Lower lobe of right lung (tissue), 2 donors: ENCODE data around the gene HELQ. TPM values are rescaled to one million over a fixed set of nuclear protein-coding genes. Genes with fewer than 3 reads are reported as not detected.

Experiments
- ATAC-seq, 2 donors: fragments of 200-7000 bp; cut with Tn5 transposase; one replicate each; pipeline ENCODE4 v1.9.1; 2020 to 2022; ENCODE audit warnings: mild to moderate bottlenecking in 2 of 2, moderate library complexity in 2 of 2
- DNase-seq: peaks from one replicate; pipeline ENCODE4 v3.0.0-alpha.2; 2020
- H3K27ac ChIP-seq: fragments of 200-600 bp; one replicate; pipeline ENCODE4 v1.8.0; 2022
- H3K27me3 ChIP-seq: fragments of 200-600 bp; one replicate; pipeline ENCODE4 v1.8.0; 2022; ENCODE audit warnings: low read depth
- H3K36me3 ChIP-seq: fragments of 200-600 bp; one replicate; pipeline ENCODE4 v1.8.0; 2022; ENCODE audit warnings: mild to moderate bottlenecking
- H3K4me1 ChIP-seq: fragments of 200-600 bp; one replicate; pipeline ENCODE4 v1.8.0; 2022
- H3K4me3 ChIP-seq: fragments of 200-600 bp; one replicate; pipeline ENCODE4 v1.8.0; 2022; ENCODE audit warnings: mild to moderate bottlenecking
- H3K9me3 ChIP-seq: fragments of 200-600 bp; one replicate; pipeline ENCODE4 v1.8.0; 2022
- intact Hi-C: fragments of 100-400 bp; cut with DNase I; formaldehyde crosslinking; loops from one replicate; pipeline ENCODE4 v1.11.0; 2022
- total RNA-seq: library from RNA; stranded (reverse); fragmentation: NEBNext Ultra II Directional; extraction: Animal tissue kit (Norgen Biotek cat#: 25700); gene quantifications from one replicate; pipeline ENCODE4 v1.2.1, GENCODE V29; 2021
- TF ChIP-seq, protein P1 (sequence below): fragments of 200-600 bp; IDR thresholded peaks from one replicate; pipeline ENCODE4 v1.8.0; 2022; ENCODE audit warnings: antibody characterized with exemption, mild to moderate bottlenecking
- donor health status: DM: no; HTN: yes; CAD: no; lungs with severe emphysema.

Gene HELQ
- total RNA-seq, 1 donor from 2014 or later = 18.8 TPM

DNA sequence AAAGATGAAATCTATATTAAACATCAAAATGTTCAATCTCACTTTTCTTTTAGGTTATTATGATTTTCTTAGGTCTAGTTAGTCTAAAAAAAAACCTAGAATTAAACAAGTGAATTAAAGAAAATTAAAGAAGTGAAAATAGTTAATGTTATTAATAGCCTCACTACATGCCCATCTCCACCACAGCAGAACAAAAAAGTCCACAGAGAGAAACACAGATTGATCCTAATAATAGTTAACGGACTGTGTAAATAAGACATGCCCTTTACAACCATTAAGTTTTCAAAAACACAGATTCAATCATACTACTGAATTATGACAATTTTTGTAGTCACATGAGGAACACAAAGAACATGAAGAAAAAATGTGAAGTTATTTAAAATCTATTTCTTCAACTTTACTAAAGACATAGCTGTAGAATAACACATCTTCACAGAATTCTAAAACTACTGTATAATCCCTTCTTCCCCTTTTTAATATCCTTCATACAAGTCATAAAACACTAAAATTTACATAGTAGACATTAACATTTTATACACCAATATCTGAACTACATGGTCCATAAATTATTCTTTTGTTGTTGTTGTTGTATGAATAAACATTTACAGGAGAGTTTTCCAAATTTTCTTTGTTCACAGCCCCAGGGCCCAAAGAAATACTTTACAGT is 15.3 kb downstream of the HELQ start:
- DNase-seq (no peak), ATAC-seq (no peak)
- Histone ChIP-seq H3K4me1 (no peaks in the 10 kb centered on the region), H3K4me3 (no peak overlapping the region), H3K9me3 (no peaks in the 10 kb centered on the region), H3K27me3 (no peaks in the 10 kb centered on the region), H3K27ac (no peak overlapping the region), H3K36me3 (peaks cover 69% of the 10 kb centered on the region)
- intact Hi-C loops = no loop called here
- TF ChIP-seq, protein P1, sequence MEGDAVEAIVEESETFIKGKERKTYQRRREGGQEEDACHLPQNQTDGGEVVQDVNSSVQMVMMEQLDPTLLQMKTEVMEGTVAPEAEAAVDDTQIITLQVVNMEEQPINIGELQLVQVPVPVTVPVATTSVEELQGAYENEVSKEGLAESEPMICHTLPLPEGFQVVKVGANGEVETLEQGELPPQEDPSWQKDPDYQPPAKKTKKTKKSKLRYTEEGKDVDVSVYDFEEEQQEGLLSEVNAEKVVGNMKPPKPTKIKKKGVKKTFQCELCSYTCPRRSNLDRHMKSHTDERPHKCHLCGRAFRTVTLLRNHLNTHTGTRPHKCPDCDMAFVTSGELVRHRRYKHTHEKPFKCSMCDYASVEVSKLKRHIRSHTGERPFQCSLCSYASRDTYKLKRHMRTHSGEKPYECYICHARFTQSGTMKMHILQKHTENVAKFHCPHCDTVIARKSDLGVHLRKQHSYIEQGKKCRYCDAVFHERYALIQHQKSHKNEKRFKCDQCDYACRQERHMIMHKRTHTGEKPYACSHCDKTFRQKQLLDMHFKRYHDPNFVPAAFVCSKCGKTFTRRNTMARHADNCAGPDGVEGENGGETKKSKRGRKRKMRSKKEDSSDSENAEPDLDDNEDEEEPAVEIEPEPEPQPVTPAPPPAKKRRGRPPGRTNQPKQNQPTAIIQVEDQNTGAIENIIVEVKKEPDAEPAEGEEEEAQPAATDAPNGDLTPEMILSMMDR = no peak

DNA sequence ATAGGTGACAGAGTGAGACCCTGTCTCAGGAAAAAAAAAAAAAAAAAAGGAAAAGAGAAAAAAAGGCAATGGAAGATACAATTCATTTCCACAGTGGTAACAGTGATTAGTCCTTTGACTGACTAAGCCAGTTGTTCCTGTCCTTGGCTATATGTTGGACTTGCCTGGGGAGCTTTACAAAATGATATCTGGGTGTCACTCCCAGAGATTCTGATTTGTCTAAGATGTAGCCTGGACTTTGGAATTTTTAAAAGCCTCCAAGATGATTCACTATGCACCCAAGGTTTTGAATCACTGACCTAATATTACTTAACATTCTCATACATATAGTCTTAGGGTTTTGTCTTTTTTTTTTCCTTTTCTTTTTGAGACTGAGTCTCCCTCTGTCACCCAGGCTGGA is 16.9 kb downstream of the HELQ start:
- peaks cover 53% of the 10 kb centered on the region for H3K36me3 ChIP-seq
- intact Hi-C loops = no loop called here
- no peak for ATAC-seq
- H3K4me3 ChIP-seq = no peak overlapping the region
- DNase-seq = no peak
- no peaks in the 10 kb centered on the region for H3K9me3 ChIP-seq
- H3K27ac ChIP-seq = no peak overlapping the region
- no peaks in the 10 kb centered on the region for H3K27me3 ChIP-seq
- no peaks in the 10 kb centered on the region for H3K4me1 ChIP-seq
- TF ChIP-seq, protein P1 = no peak

DNA sequence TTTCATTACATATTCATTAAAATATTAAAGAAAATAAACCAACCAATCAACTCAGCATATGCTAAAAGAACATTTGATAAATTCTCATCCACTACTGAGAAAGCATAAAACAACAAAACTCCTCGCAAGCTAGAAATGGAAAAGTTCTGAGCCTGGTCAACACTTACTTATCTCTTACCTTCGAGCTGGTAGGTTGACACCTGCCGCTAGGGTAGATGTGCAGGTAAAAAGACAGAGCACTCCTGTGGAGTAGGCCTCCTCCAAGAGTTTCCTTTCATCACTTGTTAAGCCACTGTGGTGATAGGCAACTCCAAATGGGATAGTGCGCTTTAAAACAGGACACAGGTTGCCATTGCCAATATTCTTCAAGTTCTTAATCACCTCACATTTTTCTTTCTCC is 18.9 kb downstream of the HELQ start:
- TF ChIP-seq, protein P1 = no peak
- intact Hi-C loops = no loop called here

DNA sequence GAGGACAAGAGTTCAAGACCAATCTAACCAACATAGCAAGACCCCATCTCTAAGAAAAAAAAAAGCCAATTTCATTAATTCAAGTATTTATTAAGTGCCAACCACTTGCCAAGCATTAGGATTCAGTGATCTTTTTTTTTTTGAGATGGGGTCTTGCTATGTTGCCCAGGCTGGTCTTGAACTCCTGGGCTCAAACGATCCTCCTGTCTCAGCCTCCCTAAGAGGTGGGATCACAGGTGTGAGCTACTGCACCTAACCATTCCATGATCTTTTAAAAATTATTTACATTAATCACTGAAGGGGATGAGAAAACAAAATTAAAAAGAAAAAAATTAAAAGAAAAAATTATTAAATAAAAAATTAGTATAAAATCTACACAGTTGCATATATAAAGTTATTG is 24.4 kb downstream of the HELQ start:
- no peaks in the 10 kb centered on the region for H3K9me3 ChIP-seq
- H3K36me3 ChIP-seq = peaks cover 56% of the 10 kb centered on the region
- H3K27me3 ChIP-seq = no peaks in the 10 kb centered on the region
- intact Hi-C loops = no loop called here
- TF ChIP-seq, protein P1 = no peak
- H3K4me3 ChIP-seq = no peak overlapping the region
- ATAC-seq (no peak), DNase-seq (no peak)
- H3K4me1 ChIP-seq = no peaks in the 10 kb centered on the region
- no peak overlapping the region for H3K27ac ChIP-seq

More for the DNA sequence above, 18.9 kb downstream of the HELQ start:
- H3K4me3 ChIP-seq = no peak overlapping the region
- H3K9me3 ChIP-seq = no peaks in the 10 kb centered on the region
- peaks cover 54% of the 10 kb centered on the region for H3K36me3 ChIP-seq
- DNase-seq (no peak), ATAC-seq (no peak)
- no peaks in the 10 kb centered on the region for H3K4me1 ChIP-seq
- H3K27me3 ChIP-seq = no peaks in the 10 kb centered on the region
- H3K27ac ChIP-seq = no peak overlapping the region

DNA sequence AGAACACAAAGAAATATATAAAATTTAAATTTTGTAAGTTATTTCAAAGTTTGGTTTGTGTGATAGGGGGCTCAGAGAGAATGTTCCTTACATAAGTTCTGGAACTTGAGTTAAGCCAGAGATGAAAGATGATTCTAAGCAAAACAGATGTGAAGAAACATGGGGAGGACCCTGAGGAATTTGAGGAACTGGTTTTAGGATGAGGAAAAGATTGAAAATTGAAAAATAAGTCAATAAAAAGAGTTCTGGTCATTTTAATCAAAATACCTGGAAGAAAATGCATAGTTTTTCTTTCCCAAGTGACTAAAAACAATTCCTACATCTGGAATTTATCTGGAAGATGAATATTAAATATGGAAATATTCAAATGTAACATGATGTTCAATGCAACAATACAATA is 37.4 kb downstream of the HELQ start:
- H3K36me3 ChIP-seq = peaks cover 84% of the 10 kb centered on the region

More for the DNA sequence above, 37.4 kb downstream of the HELQ start:
- Histone ChIP-seq H3K27ac (no peak overlapping the region), H3K9me3 (no peaks in the 10 kb centered on the region), H3K4me1 (no peaks in the 10 kb centered on the region), H3K4me3 (no peak overlapping the region), H3K27me3 (no peaks in the 10 kb centered on the region)
- no peak for DNase-seq
- ATAC-seq = no peak
- TF ChIP-seq, protein P1 = no peak
- intact Hi-C loops = no loop called here
